C4-2B (cell line): ENCODE measurements around the gene CNPY4.
"Not testable (repeated sequence)": the region's sequence is repeated elsewhere in the genome, so short reads cannot be mapped to it uniquely, and the experiment has no call there.

Experiments used
- H3K27ac ChIP-seq: fragments of 450-650 bp; 2 replicates; pipeline ENCODE4 v1.5.1; 2017
- ZFX ChIP-seq: fragments of 450-650 bp; IDR thresholded peaks from 2 replicates; pipeline ENCODE4 v1.6.1; 2017
- TF ChIP-seq, protein P1 (sequence below): fragments of 450-650 bp; conservative IDR thresholded peaks from 2 replicates; pipeline ENCODE4 v1.5.1; 2017; ENCODE audit warnings: mild to moderate bottlenecking

Gene CNPY4

DNA sequence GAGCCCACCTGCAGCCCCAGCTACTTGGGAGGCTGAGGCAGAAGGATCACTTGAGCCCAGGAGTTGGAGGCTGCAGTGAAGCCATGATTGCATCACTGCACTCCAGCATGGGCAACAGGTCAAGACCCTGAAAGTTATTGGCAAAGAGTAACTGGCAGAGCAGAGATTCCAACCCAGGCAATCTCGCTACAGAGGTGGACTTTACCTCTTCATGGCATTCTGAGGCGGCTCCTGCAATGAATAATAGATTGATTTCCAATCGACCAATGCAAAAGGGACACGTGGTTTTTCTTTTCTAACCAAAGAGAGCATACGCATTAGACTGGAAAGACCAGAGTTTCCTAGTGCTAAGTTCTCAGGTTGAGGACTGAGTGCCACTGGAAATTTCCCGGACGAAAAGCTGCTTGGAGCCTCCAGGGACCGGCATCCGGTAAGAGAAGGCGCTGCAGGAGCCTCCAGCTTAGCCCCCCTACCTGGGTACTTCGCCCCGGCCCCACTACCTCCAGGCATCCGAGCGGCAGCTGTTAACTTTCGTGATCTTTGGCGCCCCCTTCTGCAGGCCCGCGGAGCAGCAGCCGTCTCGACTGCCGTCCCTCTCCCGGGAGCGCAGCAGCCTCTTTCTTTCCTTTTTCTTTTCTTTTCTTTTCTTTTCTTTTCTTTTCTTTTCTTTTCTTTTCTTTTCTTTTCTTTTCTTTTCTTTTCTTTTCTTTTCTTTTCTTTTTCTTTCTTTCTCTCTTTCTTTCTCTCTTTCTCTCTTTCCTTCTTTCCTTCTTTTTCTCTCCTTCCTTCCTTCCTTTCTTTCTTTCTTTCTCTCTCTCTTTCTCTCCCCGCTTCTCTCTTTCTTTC, 11.4 kb downstream of the CNPY4 start:
- H3K27ac ChIP-seq, result no peak overlapping the region
- TF ChIP-seq, protein P1, sequence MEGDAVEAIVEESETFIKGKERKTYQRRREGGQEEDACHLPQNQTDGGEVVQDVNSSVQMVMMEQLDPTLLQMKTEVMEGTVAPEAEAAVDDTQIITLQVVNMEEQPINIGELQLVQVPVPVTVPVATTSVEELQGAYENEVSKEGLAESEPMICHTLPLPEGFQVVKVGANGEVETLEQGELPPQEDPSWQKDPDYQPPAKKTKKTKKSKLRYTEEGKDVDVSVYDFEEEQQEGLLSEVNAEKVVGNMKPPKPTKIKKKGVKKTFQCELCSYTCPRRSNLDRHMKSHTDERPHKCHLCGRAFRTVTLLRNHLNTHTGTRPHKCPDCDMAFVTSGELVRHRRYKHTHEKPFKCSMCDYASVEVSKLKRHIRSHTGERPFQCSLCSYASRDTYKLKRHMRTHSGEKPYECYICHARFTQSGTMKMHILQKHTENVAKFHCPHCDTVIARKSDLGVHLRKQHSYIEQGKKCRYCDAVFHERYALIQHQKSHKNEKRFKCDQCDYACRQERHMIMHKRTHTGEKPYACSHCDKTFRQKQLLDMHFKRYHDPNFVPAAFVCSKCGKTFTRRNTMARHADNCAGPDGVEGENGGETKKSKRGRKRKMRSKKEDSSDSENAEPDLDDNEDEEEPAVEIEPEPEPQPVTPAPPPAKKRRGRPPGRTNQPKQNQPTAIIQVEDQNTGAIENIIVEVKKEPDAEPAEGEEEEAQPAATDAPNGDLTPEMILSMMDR, result peak; percentile 98
- TF ChIP-seq ZFX, result no peak

DNA sequence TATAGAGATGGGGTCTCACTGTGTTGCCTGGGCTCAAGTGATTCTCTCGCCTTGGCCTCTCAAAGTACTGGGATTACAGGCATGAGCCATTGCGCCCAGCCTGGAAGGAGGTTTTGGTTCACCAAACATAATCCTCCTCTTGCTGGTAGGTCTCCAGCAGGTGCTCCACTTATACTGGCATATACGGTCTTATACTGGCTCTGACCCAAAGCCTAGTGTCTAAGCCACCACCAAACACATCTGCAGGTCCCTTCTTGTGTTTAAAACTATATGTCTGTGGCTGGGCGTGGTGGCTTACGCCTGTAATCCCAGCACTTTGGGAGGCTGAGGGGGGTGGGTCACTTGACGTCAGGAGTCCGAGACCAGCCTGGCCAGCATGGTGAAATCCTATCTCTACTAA, 12.7 kb downstream of the CNPY4 start:
- TF ChIP-seq, protein P1, result no peak
- no peak overlapping the region for H3K27ac ChIP-seq

DNA sequence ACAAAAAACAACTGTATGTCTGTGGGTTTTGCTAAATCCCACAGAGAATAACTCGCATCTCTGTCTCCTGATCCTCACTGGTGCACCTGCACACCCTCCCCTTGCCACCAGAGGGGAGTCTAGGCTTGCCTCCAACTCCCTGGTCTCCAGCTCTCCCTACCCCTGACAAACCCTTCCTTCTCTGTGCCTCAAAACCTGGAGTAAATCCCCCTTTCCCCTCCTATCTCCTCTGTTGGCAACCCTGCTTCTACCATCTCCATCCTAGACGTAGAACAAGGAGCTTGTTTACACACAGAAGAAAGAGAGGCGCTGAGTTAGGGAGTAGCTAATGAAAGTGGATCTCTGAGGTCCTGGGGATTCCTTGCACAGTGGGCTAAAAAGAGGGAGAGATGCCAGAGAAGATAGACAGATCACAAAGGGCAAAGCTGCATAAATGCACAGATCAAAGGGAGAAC, 13.3 kb downstream of the CNPY4 start:
- no peak for TF ChIP-seq ZFX
- TF ChIP-seq, protein P1, result peak; percentile 94

DNA sequence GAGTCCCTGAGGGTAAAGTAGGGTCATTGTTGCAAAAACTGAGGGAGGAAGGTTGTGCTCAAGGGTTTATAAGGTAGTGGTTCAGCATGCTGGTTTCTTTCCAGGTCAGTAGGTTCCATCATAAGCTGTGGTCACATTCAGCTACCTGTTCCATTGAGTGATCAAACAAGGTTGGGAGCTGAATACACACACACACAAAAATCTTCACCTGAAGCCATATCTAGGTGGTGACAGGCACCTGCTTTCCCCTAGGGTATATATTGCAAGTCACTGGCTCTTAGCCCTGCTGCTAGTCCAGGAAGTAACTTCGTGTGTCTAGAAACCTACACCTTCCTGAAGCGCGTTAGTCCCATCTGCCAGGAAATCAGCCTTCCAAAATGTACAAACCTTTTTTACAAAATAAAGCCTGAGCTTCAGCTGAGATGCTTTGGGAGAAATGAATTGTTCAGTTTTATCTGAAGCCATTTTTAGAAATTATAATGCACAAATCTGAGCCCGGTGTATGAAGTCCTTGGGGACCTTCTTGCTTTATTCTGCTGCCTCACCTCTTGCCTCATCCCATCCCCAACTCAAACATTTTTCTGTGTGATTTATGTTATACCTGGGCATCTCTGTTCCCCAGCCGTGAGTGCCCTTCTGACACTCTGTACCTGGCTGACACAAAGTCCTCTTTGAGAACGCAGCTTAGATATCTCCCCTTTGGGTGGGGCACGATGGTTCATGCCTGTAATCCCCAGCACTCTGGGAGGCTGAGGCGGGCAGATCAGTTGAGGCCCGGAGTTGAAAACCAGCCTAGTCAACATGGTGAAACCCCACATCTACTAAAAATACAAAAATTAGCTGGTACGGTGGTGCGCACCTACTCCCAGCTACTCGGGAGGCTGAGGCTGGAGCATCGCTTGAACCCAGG, 18.7 kb downstream of the CNPY4 start:
- TF ChIP-seq, protein P1, result no peak
- H3K27ac ChIP-seq, result no peak overlapping the region

More for the DNA sequence above, 13.3 kb downstream of the CNPY4 start:
- H3K27ac ChIP-seq, result no peak overlapping the region

DNA sequence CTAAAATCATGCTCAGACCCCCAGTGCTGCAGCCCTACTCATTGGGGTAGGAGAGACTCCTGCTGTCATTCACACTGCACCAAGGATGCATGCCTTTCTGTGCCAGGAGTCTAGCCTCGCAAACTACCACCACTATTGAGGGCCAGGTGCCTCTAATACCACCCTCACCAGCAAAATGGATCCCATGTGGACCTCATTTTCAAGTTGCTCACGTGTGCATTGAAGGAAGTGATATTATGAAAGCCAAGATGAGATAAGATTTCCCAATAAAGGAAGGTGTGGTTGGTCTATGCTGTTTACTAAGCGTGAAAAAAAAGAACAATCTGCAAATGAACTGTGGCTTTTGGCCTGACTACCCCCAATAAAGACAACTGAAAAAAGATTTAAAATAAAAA, 22.1 kb downstream of the CNPY4 start:
- H3K27ac ChIP-seq, result peak overlapping the region; percentile 16; the same call in 1 of the 2 replicates
- TF ChIP-seq ZFX, result no peak
- TF ChIP-seq, protein P1, result no peak

DNA sequence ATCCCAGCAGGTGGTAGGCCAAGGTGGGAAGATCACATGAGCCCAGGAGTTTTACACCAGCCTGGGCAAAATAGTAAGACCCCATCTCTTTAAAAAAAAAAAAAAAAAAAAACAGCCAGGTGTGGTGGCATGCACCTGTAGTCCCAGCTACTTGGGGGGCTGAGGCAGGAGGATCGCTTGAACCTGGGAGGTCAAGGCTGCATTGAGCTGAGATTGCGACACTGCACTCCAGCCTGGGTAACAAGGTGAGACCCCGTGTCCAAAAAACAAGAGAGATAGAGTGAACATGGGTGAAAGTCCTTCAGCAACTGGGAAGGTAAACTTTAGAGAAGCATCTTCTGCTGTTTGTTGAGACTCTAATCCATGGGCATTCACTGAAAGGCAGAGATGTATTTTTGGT, 23.0 kb downstream of the CNPY4 start:
- TF ChIP-seq ZFX, result no peak
- TF ChIP-seq, protein P1, result no peak
- no peak overlapping the region for H3K27ac ChIP-seq

DNA sequence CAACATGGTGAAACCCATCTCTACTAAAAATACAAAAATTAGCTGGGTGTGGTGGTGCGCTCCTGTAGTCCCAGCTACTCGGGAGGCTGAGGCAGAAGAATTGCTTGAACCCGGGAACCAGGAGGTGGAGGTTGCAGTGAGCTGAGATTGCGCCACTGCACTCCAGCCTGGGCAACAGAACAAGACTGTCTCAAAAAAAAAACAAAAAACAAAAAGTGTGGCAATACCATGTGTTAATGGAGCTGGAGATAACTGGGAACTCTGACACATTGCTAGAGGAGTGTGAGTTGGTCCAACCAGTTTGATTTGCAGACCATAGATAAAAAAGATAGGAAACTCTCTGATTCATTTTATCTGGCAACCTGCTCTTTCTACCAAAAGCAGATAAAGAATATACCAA, 26.9 kb downstream of the CNPY4 start:
- H3K27ac ChIP-seq, result not testable (repeated sequence)
